HepG2 (cell line): ENCODE measurements around the gene MEGF10. TPM values are rescaled to one million over a fixed set of nuclear protein-coding genes. Genes with fewer than 3 reads are reported as not detected.

Experiments
- ATAC-seq: fragments of 200-7000 bp; cut with Tn5 transposase; 3 replicates; pipeline ENCODE4 v1.9.1; 2020; ENCODE audit warnings: mild to moderate bottlenecking, moderate library complexity
- BruUV-seq: library from RNA; stranded (reverse); fragments of 400-500 nt; replicated peaks from 2 replicates; lab custom pipeline; 2021; lab: Mats Ljungman, UMichigan
- CTCF ChIA-PET: fragments of 300-600 bp; formaldehyde crosslinking; extraction: SDS; loops from one replicate; lab custom pipeline; 2021; ENCODE audit warnings: low total read pairs, inconsistent platforms, low intra/inter-chr PET ratio; lab: Yijun Ruan, JAX
- POLR2A ChIA-PET: fragments of 350-600 bp; sonication (Branson Sonifier 250); formaldehyde crosslinking; loops from one replicate; lab custom pipeline; 2020; ENCODE audit warnings: antibody characterized with exemption, inconsistent platforms; lab: Yijun Ruan, JAX
- DNase-seq: peaks from one replicate; pipeline ENCODE4 v3.0.0-alpha.2; 2015; ENCODE audit warnings: low spot score
- FAIRE-seq: peaks from 3 replicates; lab custom pipeline; 2011; peaks lifted over from hg19 to GRCh38; lab: Jason Lieb, UNC
- H2AFZ ChIP-seq: one replicate; pipeline ENCODE4 v1.6.1; 2011; ENCODE audit warnings: low read length, inconsistent platforms
- H3K27ac ChIP-seq: fragments of 300-600 bp; 3 replicates; pipeline ENCODE4 v1.8.0; 2011; ENCODE audit warnings: mixed run types, mild to moderate bottlenecking, mixed read lengths, low read length, inconsistent platforms; ENCODE audit not compliant: insufficient read depth; ENCODE audit errors: extremely low read length
- H3K27me3 ChIP-seq, 2 experiments: fragments of 200-600 bp in 1 of 2; 2 replicates in 1 of 2; 3 replicates in 1 of 2; pipeline versions ENCODE4 v1.6.0 to v1.8.0; 2011; ENCODE audit warnings: low read length in 2 of 2, mild to moderate bottlenecking in 2 of 2, moderate library complexity in 2 of 2, inconsistent platforms in 1 of 2; ENCODE audit not compliant: insufficient read depth in 2 of 2, control insufficient read depth in 1 of 2
- H3K36me3 ChIP-seq, 2 experiments: fragments of 200-600 bp in 1 of 2; replicated peaks in 1 of 2; 2 replicates in 1 of 2; 3 replicates in 1 of 2; pipeline versions ENCODE4 v1.5.1 to v1.8.0; 2011; ENCODE audit warnings: low read length in 2 of 2, inconsistent platforms in 1 of 2; ENCODE audit not compliant: insufficient read depth in 2 of 2, control insufficient read depth in 1 of 2
- H3K4me1 ChIP-seq: 2 replicates; pipeline ENCODE4 v1.5.1; 2012; ENCODE audit warnings: low read length, inconsistent platforms; ENCODE audit not compliant: insufficient read depth
- H3K4me2 ChIP-seq: 2 replicates; pipeline ENCODE4 v1.6.0; 2011; ENCODE audit warnings: low read depth, low read length, inconsistent platforms
- H3K4me3 ChIP-seq, 3 experiments: fragments of 200-600 bp in 1 of 3; sonication (generic), shearing (Covaris generic) in 1 of 3; replicated peaks in 1 of 3; 2 replicates each; pipeline ENCODE4 v1.5.1; 2011 to 2016; ENCODE audit warnings: low read length in 3 of 3, inconsistent platforms in 2 of 3, low read depth in 2 of 3, mild to moderate bottlenecking in 2 of 3, control low read depth in 1 of 3, mixed read lengths in 1 of 3; ENCODE audit not compliant: insufficient read depth in 1 of 3
- H3K79me2 ChIP-seq: one replicate; pipeline ENCODE4 v1.6.1; 2011; ENCODE audit warnings: low read length, inconsistent platforms; ENCODE audit not compliant: insufficient read depth
- H3K9ac ChIP-seq: 2 replicates; pipeline ENCODE4 v1.6.0; 2011; ENCODE audit warnings: mild to moderate bottlenecking, low read depth, low read length, inconsistent platforms; ENCODE audit not compliant: insufficient read depth
- H3K9me3 ChIP-seq: 2 replicates; pipeline ENCODE4 v1.5.1; 2012; ENCODE audit warnings: mild to moderate bottlenecking, low read length
- H4K20me1 ChIP-seq: 2 replicates; pipeline ENCODE4 v1.6.0; 2011; ENCODE audit warnings: inconsistent platforms, mild to moderate bottlenecking, low read length, moderate library complexity; ENCODE audit not compliant: insufficient read depth
- HDAC6 ChIP-seq: fragments of 200-600 bp; sonication (generic); IDR thresholded peaks from 2 replicates; pipeline ENCODE4 v1.7.0; 2017; ENCODE audit warnings: mild to moderate bottlenecking, antibody characterized with exemption, low read length, low read depth
- IRX3 ChIP-seq: sonication (generic); formaldehyde crosslinking; IDR thresholded peaks from 2 replicates; pipeline ENCODE4 v1.8.1; 2023; ENCODE audit warnings: mild to moderate bottlenecking, low read depth, missing genetic modification reagents, borderline replicate concordance
- KDM1A ChIP-seq: IDR thresholded peaks from 2 replicates; pipeline ENCODE4 v1.6.1; 2016; ENCODE audit warnings: missing compliant biosample characterization
- RAD21 ChIP-seq: fragments of 450-650 bp; formaldehyde crosslinking; IDR thresholded peaks from 2 replicates; pipeline ENCODE4 v1.5.0; 2020; ENCODE audit warnings: mild to moderate bottlenecking
- RFX3 ChIP-seq: IDR thresholded peaks from 2 replicates; pipeline ENCODE4 v1.6.1; 2016; ENCODE audit warnings: missing biosample characterization, missing genetic modification reagents
- RFX5 ChIP-seq: IDR thresholded peaks from 2 replicates; pipeline ENCODE4 v1.6.1; 2011; ENCODE audit warnings: low read depth, low read length, improper control_type of control experiment
- SRSF9 ChIP-seq: fragments of 200-400 bp; formaldehyde crosslinking; IDR thresholded peaks from 2 replicates; pipeline ENCODE4 v1.6.1; 2018; ENCODE audit warnings: borderline replicate concordance, mild to moderate bottlenecking, low read depth, low read length; ENCODE audit not compliant: insufficient read depth, poor library complexity, severe bottlenecking
- WGBS: methylation state at CpG from one replicate; pipeline ENCODE4 v1.1.6; 2017; ENCODE audit warnings: low lambda C conversion rate; 5-methylcytosine and 5-hydroxymethylcytosine counted together
- in situ Hi-C: cut with HindIII; loops from 2 replicates; pipeline ENCODE4 v1.10.0; 2017; ENCODE audit warnings: low pct_unique_long_range_greater_than_20kb; ENCODE audit not compliant: extremely low pct_ligation_motif_present
- intact Hi-C: fragments of 100-400 bp; cut with micrococcal nuclease; formaldehyde crosslinking; loops from one replicate; pipeline ENCODE4 v1.10.0; 2022; ENCODE audit not compliant: unreplicated experiment
- polyA plus RNA-seq, 8 experiments: library from polyadenylated mRNA; depleted of rRNA in 3 of 8; stranded (reverse) in 7 of 8; unstranded in 1 of 8; fragments of >200 nt; fragmentation: Illumina TruSeq in 4 of 8; extraction: Trizol in 4 of 8; gene quantifications; 2 replicates each; pipeline versions ENCODE4 v1.2.1 to v1.2.3, GENCODE V29; 2011 to 2016; ENCODE audit warnings: low read depth in 4 of 8, missing spikeins in 1 of 8, mixed read lengths in 1 of 8; ENCODE audit not compliant: insufficient read depth in 1 of 8
- total RNA-seq, 5 experiments: library from RNA; depleted of rRNA; stranded (reverse); fragments of >200 nt; fragmentation: Illumina TruSeq; extraction: Trizol; gene quantifications; 2 replicates each; pipeline ENCODE4 v1.2.3, GENCODE V29; 2016; ENCODE audit warnings: low read depth in 1 of 5
- TF ChIP-seq, protein P1 (sequence below), 2 experiments: fragments of 450-650 bp in 1 of 2; sonication (generic) in 1 of 2; formaldehyde crosslinking in 1 of 2; IDR thresholded peaks; 2 replicates each; pipeline versions ENCODE4 v1.6.1 to v1.8.0; 2016 to 2022; ENCODE audit warnings: antibody characterized with exemption in 1 of 2, mild to moderate bottlenecking in 1 of 2, missing genetic modification reagents in 1 of 2

MEGF10 gene
- total and polyA plus RNA-seq, 2 of the 13 experiments (the other 11 are each of a cell fraction or from before 2014, with no cell fraction given): not detected

DNA sequence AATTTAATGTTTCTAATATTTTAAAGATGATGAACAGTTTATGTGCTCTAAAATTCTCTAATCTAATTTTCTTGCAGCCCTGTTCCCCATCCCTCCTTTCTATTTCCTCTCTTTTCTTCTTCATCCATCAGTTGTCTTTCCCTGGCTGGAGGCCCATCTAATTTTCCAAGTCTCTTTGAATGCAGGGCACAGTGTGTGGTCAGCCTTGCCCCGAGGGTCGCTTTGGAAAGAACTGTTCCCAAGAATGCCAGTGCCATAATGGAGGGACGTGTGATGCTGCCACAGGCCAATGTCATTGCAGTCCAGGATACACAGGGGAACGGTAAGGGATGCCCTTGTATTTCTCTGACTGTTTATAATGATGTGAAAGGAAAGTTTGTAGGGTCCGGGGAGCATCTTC, 111.8 kb downstream of the MEGF10 start:
- no peak for TF ChIP-seq KDM1A (CRISPR knock-in tag)
- no peak for TF ChIP-seq RAD21 (CRISPR knock-in tag)
- TF ChIP-seq IRX3: no peak
- TF ChIP-seq SRSF9: no peak
- TF ChIP-seq RFX3 (CRISPR knock-in tag): no peak
- TF ChIP-seq RFX5: no peak
- WGBS: 18% methylated on average over 5 of the region's 5 CpGs
- no peak for DNase-seq
- H4K20me1 ChIP-seq: no peaks in the 10 kb centered on the region
- H3K79me2 ChIP-seq: no peaks in the 10 kb centered on the region
- H3K9ac ChIP-seq: no peak overlapping the region
- no peaks in the 10 kb centered on the region for H3K4me1 ChIP-seq
- H3K4me3 ChIP-seq: no peak overlapping the region
- H2AFZ ChIP-seq: no peak overlapping the region
- intact Hi-C loops (no loop called here), in situ Hi-C loops (no loop called here)
- ChIA-PET POLR2A (no interaction called here), CTCF (no interaction called here)
- no peak for FAIRE-seq
- no TSS peak for BruUV-seq
- no peaks in the 10 kb centered on the region for H3K9me3 ChIP-seq
- H3K4me2 ChIP-seq: no peak overlapping the region
- H3K27ac ChIP-seq: no peak overlapping the region
- no peaks in the 10 kb centered on the region for H3K36me3 ChIP-seq
- no peak for ATAC-seq
- H3K27me3 ChIP-seq: no peaks in the 10 kb centered on the region

DNA sequence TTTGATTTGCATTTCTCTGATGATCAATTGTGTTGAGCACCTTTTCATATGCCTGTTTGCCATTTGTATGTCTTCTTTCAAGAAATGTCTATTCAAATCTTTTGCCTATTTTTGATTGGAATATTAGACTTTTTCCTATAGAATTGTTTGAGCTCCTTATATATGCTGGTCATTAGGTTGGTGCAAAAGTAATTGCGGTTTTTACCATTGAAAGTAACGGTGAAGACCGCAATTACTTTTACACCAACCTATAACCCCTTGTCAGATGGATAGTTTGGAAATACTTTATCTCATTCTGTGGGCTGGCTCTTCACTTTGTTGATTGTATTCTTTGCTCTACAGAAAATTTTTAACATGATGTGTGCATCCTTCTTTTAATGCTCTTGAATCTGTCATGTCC, 113.6 kb downstream of the MEGF10 start:
- WGBS: 49% methylated on average over 3 of the region's 3 CpGs
- Histone ChIP-seq H3K9me3 (no peaks in the 10 kb centered on the region), H3K36me3 (no peaks in the 10 kb centered on the region), H3K27me3 (no peaks in the 10 kb centered on the region), H2AFZ (no peak overlapping the region), H3K9ac (no peak overlapping the region), H3K79me2 (no peaks in the 10 kb centered on the region), H3K27ac (no peak overlapping the region), H4K20me1 (no peaks in the 10 kb centered on the region), H3K4me1 (no peaks in the 10 kb centered on the region), H3K4me2 (no peak overlapping the region), H3K4me3 (no peak overlapping the region)
- no peak for FAIRE-seq
- no peak for ATAC-seq
- in situ Hi-C loops: no loop called here
- TF ChIP-seq HDAC6: no peak
- TF ChIP-seq, protein P1, sequence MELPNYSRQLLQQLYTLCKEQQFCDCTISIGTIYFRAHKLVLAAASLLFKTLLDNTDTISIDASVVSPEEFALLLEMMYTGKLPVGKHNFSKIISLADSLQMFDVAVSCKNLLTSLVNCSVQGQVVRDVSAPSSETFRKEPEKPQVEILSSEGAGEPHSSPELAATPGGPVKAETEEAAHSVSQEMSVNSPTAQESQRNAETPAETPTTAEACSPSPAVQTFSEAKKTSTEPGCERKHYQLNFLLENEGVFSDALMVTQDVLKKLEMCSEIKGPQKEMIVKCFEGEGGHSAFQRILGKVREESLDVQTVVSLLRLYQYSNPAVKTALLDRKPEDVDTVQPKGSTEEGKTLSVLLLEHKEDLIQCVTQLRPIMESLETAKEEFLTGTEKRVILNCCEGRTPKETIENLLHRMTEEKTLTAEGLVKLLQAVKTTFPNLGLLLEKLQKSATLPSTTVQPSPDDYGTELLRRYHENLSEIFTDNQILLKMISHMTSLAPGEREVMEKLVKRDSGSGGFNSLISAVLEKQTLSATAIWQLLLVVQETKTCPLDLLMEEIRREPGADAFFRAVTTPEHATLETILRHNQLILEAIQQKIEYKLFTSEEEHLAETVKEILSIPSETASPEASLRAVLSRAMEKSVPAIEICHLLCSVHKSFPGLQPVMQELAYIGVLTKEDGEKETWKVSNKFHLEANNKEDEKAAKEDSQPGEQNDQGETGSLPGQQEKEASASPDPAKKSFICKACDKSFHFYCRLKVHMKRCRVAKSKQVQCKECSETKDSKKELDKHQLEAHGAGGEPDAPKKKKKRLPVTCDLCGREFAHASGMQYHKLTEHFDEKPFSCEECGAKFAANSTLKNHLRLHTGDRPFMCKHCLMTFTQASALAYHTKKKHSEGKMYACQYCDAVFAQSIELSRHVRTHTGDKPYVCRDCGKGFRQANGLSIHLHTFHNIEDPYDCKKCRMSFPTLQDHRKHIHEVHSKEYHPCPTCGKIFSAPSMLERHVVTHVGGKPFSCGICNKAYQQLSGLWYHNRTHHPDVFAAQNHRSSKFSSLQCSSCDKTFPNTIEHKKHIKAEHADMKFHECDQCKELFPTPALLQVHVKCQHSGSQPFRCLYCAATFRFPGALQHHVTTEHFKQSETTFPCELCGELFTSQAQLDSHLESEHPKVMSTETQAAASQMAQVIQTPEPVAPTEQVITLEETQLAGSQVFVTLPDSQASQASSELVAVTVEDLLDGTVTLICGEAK (IDR thresholded peaks at IDR 0.05): peak; percentile 86
- TF ChIP-seq, protein P1 (CRISPR knock-in tag; IDR thresholded peaks at IDR 0.05): no peak
- intact Hi-C loops: no loop called here
- ChIA-PET POLR2A (no interaction called here), CTCF (no interaction called here)
- no TSS peak for BruUV-seq
- no peak for DNase-seq
